22Rv1 (cell line): ENCODE measurements around the gene ARHGAP42.

Experiments used
- H3K27ac ChIP-seq: fragments of 450-650 bp; 2 replicates; pipeline ENCODE4 v1.5.1; 2017
- ZFX ChIP-seq: fragments of 450-650 bp; IDR thresholded peaks from 2 replicates; pipeline ENCODE4 v1.6.1; 2017; ENCODE audit warnings: antibody characterized with exemption, borderline replicate concordance
- TF ChIP-seq, protein P1 (sequence below): fragments of 450-650 bp; IDR thresholded peaks from 2 replicates; pipeline ENCODE4 v1.5.1; 2017; ENCODE audit warnings: mild to moderate bottlenecking

ARHGAP42 gene

DNA sequence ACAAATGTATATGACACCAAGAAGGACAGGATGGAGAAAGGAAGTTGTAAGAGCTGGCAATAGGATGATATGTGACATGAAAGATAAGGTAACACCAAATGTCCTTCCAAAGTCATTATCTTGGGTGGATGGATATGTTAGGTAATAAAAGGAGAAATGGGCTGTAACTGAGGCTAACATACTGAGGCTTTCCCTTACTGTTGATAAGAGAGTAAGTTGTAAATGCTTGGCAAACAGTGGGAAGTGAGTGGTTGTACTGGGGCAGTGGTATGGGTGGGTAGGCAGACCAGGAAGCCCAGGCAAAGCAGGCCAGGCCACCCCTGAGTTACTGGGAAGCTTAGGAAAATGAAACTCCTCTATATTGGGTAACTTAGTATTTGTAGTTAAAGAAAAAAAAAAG, 73.7 kb downstream of the ARHGAP42 start:
- no peak for TF ChIP-seq ZFX
- TF ChIP-seq, protein P1, sequence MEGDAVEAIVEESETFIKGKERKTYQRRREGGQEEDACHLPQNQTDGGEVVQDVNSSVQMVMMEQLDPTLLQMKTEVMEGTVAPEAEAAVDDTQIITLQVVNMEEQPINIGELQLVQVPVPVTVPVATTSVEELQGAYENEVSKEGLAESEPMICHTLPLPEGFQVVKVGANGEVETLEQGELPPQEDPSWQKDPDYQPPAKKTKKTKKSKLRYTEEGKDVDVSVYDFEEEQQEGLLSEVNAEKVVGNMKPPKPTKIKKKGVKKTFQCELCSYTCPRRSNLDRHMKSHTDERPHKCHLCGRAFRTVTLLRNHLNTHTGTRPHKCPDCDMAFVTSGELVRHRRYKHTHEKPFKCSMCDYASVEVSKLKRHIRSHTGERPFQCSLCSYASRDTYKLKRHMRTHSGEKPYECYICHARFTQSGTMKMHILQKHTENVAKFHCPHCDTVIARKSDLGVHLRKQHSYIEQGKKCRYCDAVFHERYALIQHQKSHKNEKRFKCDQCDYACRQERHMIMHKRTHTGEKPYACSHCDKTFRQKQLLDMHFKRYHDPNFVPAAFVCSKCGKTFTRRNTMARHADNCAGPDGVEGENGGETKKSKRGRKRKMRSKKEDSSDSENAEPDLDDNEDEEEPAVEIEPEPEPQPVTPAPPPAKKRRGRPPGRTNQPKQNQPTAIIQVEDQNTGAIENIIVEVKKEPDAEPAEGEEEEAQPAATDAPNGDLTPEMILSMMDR, result no peak
- H3K27ac ChIP-seq, result no peak overlapping the region

DNA sequence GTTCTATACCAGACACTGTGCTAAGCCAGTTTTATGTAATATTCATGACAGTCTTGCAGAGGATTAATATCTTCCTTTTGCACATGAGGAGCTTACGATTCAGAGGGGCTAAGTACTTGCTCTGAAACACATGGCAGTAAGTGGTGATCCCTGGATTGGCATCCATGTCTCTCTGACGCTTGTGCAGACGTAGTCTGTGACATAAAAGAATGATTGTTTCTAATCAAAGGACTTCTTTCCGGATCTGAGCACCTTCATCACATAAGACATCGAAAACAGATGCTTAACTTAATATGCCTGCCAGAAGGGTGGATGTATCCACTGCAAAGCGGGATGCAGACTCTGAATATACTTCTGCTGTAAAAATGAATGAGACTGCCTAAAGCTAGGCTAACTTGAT, 74.8 kb downstream of the ARHGAP42 start:
- no peak overlapping the region for H3K27ac ChIP-seq
- TF ChIP-seq ZFX, result no peak
- TF ChIP-seq, protein P1, result no peak

DNA sequence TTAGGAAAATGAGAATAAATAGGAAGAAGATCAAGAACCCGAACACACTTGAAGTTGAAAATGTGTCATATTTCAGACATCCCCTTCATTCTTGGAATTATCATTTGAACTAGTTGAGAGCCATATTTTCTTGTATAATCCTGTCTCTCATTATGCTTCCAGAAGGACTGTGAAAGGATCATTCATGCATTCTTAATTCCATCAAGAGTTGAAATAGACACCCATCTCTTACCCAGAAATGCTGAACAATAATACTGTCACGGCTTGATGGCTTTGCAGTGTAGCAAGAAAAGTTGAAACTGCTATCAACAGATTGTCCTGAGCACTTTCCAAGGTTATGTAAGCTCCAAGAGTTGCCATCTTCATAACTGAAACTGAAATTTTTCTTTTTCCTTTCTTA, 79.7 kb downstream of the ARHGAP42 start:
- no peak overlapping the region for H3K27ac ChIP-seq
- TF ChIP-seq ZFX, result no peak
- TF ChIP-seq, protein P1, result no peak

DNA sequence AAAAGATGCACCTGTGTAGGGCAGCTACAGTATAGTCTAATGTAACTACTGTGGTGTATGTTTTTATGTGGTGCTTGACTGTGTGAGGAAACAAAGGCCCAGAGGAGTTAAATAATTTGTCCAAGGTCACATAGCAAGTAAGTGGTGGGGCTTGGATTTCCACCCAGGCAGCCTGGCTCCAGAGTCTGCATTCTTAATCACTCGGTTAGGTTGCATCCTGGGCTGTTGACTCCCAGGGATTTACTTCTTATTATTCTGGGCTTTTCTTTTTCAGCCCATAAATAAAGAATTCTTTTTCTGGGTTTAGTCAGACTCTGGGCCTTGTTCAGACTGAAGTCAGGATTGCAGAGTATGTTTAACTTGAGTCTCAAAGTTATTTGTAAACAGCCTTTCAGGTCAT, 82.1 kb downstream of the ARHGAP42 start:
- H3K27ac ChIP-seq, result no peak overlapping the region
- no peak for TF ChIP-seq ZFX
- TF ChIP-seq, protein P1, result no peak

DNA sequence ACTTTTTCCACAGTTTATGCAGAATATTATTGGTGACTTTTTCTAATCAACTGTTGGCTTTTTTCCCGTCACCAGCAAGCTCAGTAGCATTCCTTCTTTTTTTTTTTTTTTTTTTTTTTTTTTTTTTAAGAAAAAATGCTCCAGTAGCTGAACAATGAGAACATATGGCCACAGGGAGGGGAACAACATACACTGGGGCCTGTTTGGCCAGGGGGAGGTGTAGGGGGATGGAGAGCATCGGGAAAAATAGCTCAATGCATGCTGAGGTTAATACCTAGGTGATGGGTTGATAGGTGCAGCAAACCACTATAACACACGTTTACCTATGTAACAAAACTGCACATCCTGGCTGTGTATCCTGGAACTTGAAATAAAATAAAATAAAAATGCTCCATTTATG, 82.5 kb downstream of the ARHGAP42 start:
- H3K27ac ChIP-seq, result no peak overlapping the region
- no peak for TF ChIP-seq ZFX

DNA sequence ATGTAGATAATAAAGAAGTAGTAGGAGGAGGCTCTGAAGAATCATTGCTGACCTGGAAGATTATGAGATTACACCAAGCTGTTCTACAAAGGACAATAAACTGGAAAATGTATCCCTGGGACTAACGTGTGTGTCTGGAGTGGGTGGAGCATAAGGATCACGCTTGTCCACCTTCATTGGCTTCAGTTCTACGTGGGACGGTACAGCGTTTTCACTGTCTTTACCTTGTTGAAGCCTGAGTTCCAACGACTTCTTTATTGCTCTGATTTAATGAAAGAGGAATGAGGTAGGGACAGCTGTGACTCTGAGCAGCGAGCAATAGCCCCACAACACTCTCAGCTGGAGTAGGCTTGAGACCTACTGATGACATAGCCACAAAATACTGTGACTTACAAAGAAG, 87.0 kb downstream of the ARHGAP42 start:
- H3K27ac ChIP-seq, result no peak overlapping the region
- TF ChIP-seq, protein P1, result no peak

DNA sequence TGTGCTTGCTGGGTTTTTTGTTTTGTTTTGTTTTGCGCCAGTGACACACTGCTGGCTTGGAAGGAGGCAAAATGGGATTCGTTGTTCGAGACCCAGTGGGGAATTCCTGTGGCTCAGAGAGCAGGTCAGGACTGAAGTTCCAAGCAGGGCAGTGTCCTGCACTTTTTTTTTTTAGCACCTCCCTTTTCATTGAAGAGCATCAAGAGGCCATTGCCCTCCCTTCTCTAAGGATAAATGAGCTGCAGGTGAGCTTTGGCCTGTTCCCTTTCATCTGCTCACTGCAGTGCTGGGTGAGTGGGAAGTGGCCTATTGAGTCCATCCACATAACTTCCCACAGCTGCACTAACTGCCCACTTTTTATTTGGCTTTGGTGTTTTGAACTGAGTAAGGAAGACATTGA, 87.8 kb downstream of the ARHGAP42 start:
- TF ChIP-seq ZFX, result no peak
- TF ChIP-seq, protein P1, result no peak
- H3K27ac ChIP-seq, result peak overlapping the region; percentile 84

DNA sequence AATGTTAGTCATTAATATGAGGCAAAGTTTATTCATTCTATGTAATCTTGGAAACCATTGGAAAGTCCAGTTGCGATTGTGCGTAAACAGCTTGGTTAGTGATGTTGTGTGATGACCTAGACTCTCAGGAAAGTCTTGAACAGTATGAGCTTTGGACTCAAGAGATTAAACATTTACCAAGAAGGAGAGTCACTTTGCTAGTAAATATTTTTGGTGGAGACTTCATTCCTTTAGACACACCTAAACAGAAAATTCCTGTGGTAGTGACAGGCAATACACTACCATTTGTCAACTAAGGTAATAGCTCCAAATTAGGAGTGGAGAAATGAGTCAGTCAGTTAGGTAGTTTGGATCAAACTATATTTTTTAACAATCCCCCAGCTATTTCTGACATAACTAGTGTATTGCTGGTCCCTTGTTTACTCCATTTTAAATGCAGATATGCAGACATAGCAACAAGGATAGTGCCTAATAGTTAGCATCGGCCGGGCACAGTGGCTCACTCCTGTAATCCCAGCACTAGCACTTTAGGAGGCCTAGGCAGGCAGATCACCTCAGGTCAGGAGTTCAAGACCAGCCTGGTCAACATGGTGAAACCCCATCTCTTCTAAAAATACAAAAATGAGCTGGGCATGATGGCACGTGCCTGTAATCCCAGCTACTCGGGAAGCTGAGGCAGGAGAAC, 89.3 kb downstream of the ARHGAP42 start:
- H3K27ac ChIP-seq, result peak overlapping the region; percentile 84
- TF ChIP-seq, protein P1, result no peak
- TF ChIP-seq ZFX, result no peak
